KOPT-K1 (cell line): ENCODE results near the gene FAM53A.

ENCODE experiments used
- H3K27ac ChIP-seq: fragments of 200-600 bp; sonication (generic); 2 replicates; pipeline ENCODE4 v1.5.1; 2016; ENCODE audit warnings: antibody characterized with exemption, mild to moderate bottlenecking, low read depth, low read length; ENCODE audit not compliant: poor library complexity, severe bottlenecking
- H3K36me3 ChIP-seq: fragments of 200-600 bp; sonication (generic); 2 replicates; pipeline ENCODE4 v1.5.1; 2017; ENCODE audit warnings: antibody characterized with exemption, mild to moderate bottlenecking, low read length, moderate library complexity; ENCODE audit not compliant: insufficient read depth
- H3K9me3 ChIP-seq: fragments of 200-600 bp; sonication (generic); 2 replicates; pipeline ENCODE4 v1.5.1; 2017; ENCODE audit warnings: antibody characterized with exemption, low read length, mild to moderate bottlenecking; ENCODE audit not compliant: insufficient read depth, poor library complexity, severe bottlenecking

FAM53A gene

GRCh38 chr4:1621526-1621925, 62.6 kb downstream of the FAM53A start:
- H3K36me3 ChIP-seq: no peaks in the 10 kb centered on the region
- no peak overlapping the region for H3K27ac ChIP-seq
- peaks cover 14% of the 10 kb centered on the region for H3K9me3 ChIP-seq

GRCh38 chr4:1619151-1619672, 64.9 kb downstream of the FAM53A start:
- H3K9me3 ChIP-seq: no peaks in the 10 kb centered on the region
- H3K36me3 ChIP-seq: no peaks in the 10 kb centered on the region
- no peak overlapping the region for H3K27ac ChIP-seq

GRCh38 chr4:1618438-1618837, 65.7 kb downstream of the FAM53A start:
- Histone ChIP-seq H3K9me3 (no peaks in the 10 kb centered on the region), H3K27ac (no peak overlapping the region), H3K36me3 (no peaks in the 10 kb centered on the region)

GRCh38 chr4:1616557-1616930, 67.6 kb downstream of the FAM53A start:
- no peaks in the 10 kb centered on the region for H3K9me3 ChIP-seq
- H3K36me3 ChIP-seq: no peaks in the 10 kb centered on the region
- no peak overlapping the region for H3K27ac ChIP-seq

GRCh38 chr4:1615786-1616556, 68.1 kb downstream of the FAM53A start:
- H3K36me3 ChIP-seq: no peaks in the 10 kb centered on the region
- no peak overlapping the region for H3K27ac ChIP-seq
- H3K9me3 ChIP-seq: no peaks in the 10 kb centered on the region

GRCh38 chr4:1614854-1615595, 69.1 kb downstream of the FAM53A start:
- Histone ChIP-seq H3K27ac (no peak overlapping the region), H3K9me3 (no peaks in the 10 kb centered on the region), H3K36me3 (no peaks in the 10 kb centered on the region)

GRCh38 chr4:1614502-1614853, 69.6 kb downstream of the FAM53A start:
- Histone ChIP-seq H3K9me3 (no peaks in the 10 kb centered on the region), H3K36me3 (no peaks in the 10 kb centered on the region), H3K27ac (no peak overlapping the region)

- Histone ChIP-seq H3K9me3 (no peaks in the 10 kb centered on the region), H3K36me3 (no peaks in the 10 kb centered on the region), H3K27ac (no peak overlapping the region)
Measured at GRCh38 chr4:1614049-1614448, 70.1 kb downstream of the FAM53A start.

GRCh38 chr4:1613099-1613495, 71.0 kb downstream of the FAM53A start:
- no peaks in the 10 kb centered on the region for H3K9me3 ChIP-seq
- H3K27ac ChIP-seq: no peak overlapping the region
- no peaks in the 10 kb centered on the region for H3K36me3 ChIP-seq

- Histone ChIP-seq H3K36me3 (no peaks in the 10 kb centered on the region), H3K27ac (no peak overlapping the region)
Measured at GRCh38 chr4:1612278-1613098, 71.6 kb downstream of the FAM53A start.

GRCh38 chr4:1611501-1611870, 72.6 kb downstream of the FAM53A start:
- H3K9me3 ChIP-seq: no peaks in the 10 kb centered on the region
- H3K27ac ChIP-seq: no peak overlapping the region
- H3K36me3 ChIP-seq: no peaks in the 10 kb centered on the region

More at GRCh38 chr4:1612278-1613098, 71.6 kb downstream of the FAM53A start:
- H3K9me3 ChIP-seq: no peaks in the 10 kb centered on the region

- Histone ChIP-seq H3K9me3 (no peaks in the 10 kb centered on the region), H3K27ac (no peak overlapping the region), H3K36me3 (no peaks in the 10 kb centered on the region)
Measured at GRCh38 chr4:1610791-1611500, 73.2 kb downstream of the FAM53A start.

- no peak overlapping the region for H3K27ac ChIP-seq
- no peaks in the 10 kb centered on the region for H3K36me3 ChIP-seq
- H3K9me3 ChIP-seq: no peaks in the 10 kb centered on the region
Measured at GRCh38 chr4:1609901-1610790, 74.0 kb downstream of the FAM53A start.
